H54 (cell line): ENCODE measurements around the gene EPC2.

ENCODE experiments used
- DNase-seq: peaks from one replicate; pipeline ENCODE4 v3.0.0; 2011; ENCODE audit warnings: low spot score, mixed read lengths; ENCODE audit not compliant: insufficient read length
- FAIRE-seq: peaks from 3 replicates; lab custom pipeline; 2011; peaks lifted over from hg19 to GRCh38; lab: Jason Lieb, UNC
- POLR2A ChIP-seq: IDR thresholded peaks from 2 replicates; pipeline ENCODE4 v1.6.1; 2011; ENCODE audit warnings: low read depth, mild to moderate bottlenecking, low read length

The EPC2 gene

DNA sequence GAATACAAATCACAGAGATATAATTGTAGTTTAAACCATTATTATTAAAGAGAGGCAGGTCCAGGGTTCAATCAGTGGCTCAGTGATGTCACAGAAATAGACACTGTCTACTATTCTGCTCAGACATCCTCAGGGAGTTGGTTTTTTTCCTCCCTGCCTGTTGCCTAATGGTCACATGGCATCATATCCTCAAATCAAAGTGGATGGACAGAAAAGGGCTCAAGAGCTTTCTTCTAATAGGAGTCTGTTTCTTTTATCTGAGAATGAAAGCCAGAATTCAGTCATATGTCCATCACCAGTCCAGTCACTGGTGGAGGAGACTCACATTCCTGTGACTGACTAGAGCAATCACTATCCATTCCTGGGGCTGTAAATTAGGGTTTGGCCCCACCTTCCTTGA is 27.9 kb upstream of the EPC2 start:
- TF ChIP-seq POLR2A = no peak
- no peak for FAIRE-seq
- DNase-seq = no peak

DNA sequence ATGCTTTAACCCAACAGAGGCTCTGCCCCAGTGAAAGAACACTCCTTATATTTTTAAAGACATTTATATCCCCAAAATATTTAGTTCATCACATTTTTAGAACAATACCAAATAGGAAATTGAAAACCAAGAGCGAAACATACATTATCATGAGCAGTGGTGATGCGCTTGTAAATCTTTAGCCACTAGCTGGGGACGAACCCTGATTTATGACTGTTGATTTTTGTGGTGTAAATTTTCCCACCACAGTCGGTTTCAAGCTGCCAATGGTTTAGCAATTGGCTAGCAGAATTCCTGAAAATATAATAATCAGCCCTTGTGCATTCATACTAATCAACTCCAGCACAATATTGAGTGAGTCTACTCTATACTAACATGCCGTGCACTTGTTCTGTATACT is 27.3 kb upstream of the EPC2 start:
- FAIRE-seq = no peak

DNA sequence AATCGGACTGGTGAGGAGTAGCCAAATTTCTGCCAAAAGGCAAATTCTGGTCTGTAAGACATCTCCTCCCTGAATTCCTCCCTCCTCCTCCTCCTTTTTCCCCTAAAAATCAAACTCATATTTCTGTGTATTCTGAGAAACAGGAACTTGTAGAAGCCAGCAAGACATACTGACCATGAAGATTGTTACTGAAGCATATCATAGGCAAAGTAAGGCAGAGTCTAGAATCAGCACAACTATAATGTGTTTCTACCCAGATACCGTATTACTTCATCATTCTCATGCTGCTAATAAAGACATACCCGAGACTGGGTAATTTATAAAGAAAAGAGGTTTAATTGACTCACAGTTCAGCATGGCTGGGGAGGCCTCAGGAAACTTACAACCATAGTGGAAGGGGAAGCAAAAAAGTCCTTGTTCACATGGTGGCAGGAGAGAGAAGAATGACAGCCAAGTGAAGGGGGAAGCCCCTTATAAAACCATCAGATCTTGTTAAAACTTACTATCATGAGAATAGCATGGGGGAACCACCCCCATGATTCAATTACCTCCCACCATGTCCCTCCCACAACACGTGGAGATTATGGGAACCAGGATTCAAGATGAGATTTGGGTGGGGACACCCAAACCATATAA is 24.9 kb upstream of the EPC2 start:
- no peak for TF ChIP-seq POLR2A
- DNase-seq (no peak), FAIRE-seq (no peak)

More for the DNA sequence above, 27.3 kb upstream of the EPC2 start:
- DNase-seq = no peak
- TF ChIP-seq POLR2A = no peak

DNA sequence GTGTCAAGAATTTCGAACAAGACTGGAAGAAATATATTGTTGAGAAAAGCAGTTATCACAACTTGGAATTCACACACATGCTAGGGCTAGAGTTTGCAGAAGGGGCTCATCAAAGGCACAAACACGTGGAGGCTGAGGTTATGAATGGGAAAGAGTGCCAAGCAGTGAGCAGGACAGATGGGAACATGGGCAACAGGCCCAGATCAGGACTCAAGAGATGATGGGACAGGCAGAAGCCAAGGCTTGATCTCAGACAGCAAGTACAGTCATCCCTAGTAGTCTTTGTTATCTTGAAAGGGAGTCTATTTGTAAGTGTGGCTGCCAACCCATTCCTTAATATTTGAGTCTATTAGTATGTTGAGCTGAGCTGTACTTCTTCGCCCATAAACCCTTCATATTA is 22.2 kb upstream of the EPC2 start:
- FAIRE-seq (no peak), DNase-seq (no peak)
- TF ChIP-seq POLR2A = no peak

DNA sequence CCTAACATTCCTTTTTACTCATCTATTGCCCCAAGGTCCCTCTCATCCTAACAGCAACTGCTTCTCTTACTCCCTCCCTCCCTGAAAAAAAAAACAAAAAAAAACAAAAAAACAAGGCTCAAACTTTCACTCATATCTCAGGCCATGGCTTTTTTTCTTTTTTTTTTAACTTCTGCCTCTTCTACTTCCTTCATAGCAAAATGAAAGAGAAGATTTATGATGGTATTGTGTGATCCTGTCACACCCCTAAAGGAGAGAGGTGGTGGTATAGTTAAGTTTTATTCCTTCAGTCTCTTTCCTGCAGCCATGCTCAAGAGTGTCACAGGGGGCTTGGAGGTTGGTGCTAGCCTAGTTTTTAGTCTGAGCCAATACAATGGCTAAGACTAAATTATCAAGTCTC is 21.5 kb upstream of the EPC2 start:
- DNase-seq = no peak
- FAIRE-seq = no peak
- no peak for TF ChIP-seq POLR2A

DNA sequence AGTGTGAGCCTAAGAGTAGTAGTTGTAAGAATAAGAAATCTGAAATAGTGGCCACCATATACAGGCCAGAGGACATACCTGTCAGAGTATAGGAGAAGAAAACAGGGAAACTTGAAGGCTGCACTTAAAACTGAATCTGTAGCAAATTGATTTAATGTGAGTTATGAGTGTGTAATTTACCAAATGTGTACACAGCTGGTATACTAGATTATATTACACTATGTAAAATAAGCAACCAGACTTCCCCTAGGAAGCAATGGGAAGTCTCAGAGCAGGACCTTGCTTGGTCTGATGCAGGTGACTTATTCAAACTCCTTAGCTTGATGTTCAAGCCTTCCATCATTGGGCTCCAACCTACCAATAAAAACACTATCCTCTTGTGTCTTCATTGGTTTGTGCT is 17.3 kb upstream of the EPC2 start:
- DNase-seq (no peak), FAIRE-seq (no peak)
- TF ChIP-seq POLR2A = no peak

DNA sequence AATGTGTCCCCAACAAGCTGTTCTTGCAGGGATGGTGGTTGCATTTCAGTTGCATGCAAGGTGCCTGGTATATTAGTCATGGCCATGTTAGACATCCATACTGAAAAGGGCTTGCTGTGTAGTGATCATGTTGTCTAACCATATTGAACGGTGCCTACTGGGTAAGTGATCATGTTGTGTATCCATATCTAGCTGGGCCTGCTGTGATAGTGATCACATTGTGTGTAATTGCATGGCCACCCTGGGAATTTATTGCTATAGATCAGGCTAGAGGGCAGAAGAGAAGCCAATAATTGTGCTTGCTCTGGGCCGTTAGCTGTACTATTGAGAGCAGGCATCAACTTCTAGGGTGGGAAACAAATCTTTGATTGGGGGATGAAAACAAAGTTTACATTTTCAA is 9.8 kb upstream of the EPC2 start:
- no peak for DNase-seq
- FAIRE-seq = no peak
- TF ChIP-seq POLR2A = no peak

DNA sequence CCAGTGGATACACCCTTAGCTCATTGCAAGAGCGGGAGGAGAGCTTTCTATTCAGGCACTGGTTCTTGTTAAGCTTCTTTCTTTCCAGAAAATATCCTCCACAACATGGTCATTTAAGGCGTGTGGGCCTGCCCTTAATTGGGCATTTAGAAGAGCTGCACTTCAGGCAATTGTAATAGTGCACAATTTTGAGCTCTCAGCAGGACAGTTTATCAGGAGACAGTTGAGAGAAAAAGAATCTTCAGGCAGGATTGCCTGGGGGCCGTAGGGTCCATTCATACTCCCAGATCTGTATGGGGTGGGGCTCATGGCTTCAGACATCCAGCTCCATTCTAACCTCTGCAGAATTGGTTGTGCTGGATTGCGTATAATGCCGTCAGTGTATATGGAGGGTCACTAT is 6.0 kb upstream of the EPC2 start:
- TF ChIP-seq POLR2A = no peak
- FAIRE-seq = no peak
- no peak for DNase-seq

DNA sequence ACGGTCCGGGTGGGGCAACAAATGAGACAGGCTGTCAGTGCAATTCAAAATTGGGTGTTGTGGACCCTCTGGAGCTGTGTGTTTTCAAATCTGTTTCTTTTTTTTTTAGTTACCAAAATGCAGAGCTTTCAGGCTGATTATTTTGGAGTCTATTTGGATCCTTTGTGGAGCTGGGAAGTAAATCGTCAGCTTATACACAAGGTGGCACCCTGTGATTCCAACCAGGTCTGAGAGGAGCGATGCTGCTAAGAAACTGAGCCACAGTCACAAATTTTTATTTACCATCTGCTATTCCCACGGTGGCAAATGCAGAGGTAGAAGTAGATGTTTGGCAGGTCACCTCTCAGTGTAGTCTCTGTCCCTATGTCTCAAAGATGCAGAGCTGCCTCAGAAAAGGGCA is 3.8 kb upstream of the EPC2 start:
- DNase-seq = no peak
- no peak for FAIRE-seq
- TF ChIP-seq POLR2A = no peak

DNA sequence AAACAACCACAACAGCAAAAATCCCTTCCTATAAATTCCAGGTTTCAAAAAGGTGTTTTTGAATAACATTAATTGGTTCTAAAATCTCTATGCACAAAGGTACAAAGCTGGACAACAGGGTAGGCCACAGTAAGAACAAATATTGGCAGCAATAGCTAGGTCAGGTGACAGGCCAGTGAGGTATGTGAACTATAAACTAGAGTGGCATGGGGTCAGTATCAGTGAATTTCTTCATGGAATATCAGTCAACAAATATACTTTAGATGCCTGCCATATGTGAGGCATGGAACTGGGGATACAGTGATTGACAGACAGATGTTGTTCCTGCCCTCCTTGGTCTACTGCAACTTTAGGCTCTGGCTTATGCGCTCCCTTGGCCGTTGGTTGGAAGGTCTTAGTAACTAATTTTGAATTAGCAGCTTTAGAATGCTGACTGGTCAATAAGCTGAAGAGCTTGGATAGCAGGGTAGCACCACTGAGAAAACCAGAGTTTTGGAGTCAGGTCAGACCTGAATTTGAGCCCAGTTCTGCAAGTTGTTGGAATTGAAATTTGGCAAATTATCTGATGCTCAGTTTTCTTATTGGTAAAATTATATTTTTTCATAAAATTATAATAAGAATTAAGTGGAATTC is 2.3 kb upstream of the EPC2 start:
- TF ChIP-seq POLR2A = no peak
- DNase-seq (no peak), FAIRE-seq (no peak)

DNA sequence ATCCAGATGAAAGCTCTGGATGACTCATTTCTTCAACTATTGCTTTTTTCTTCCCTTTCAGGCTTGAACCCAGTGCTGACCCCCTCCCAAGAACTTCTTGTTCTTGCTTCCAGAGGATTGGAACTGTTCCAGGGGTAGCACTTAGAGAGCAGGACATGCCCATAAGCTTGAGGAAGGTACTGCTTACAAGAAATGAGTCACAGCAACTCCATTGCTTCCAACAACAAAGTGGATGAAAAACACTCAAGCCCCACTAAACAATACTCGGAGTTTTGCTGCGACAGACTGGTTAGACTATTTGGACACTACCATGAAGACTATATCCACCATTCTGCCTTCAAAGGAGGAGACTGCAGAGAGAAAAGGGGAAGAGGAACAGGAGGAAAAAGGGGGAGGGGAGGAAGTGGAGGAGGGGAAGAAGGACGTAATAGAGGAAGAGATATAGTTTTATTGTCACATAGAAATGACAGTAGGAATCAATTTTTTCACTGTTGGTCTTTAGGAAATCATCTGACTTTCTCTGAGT is 1.6 kb upstream of the EPC2 start:
- no peak for TF ChIP-seq POLR2A
- DNase-seq (no peak), FAIRE-seq (no peak)

DNA sequence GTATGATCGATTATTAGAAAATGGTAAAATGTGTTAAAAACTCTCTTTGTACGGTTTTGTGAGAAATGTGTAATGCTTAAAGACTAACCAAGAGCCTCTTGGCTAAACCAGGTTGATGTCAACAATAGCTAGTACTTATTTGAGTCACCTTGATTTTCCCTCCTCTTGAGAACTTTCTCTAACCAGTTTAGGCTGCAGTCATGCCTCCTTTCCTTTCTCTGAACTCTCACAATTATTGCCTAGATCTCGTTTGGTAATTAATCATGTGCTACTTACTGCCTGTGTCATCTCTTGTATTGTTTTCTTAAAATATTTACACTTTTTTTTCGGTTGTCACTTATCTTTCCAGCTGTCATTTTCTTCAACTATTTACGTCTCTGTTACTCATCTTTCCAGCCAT is 1.1 kb upstream of the EPC2 start:
- no peak for FAIRE-seq
- no peak for TF ChIP-seq POLR2A
- no peak for DNase-seq

DNA sequence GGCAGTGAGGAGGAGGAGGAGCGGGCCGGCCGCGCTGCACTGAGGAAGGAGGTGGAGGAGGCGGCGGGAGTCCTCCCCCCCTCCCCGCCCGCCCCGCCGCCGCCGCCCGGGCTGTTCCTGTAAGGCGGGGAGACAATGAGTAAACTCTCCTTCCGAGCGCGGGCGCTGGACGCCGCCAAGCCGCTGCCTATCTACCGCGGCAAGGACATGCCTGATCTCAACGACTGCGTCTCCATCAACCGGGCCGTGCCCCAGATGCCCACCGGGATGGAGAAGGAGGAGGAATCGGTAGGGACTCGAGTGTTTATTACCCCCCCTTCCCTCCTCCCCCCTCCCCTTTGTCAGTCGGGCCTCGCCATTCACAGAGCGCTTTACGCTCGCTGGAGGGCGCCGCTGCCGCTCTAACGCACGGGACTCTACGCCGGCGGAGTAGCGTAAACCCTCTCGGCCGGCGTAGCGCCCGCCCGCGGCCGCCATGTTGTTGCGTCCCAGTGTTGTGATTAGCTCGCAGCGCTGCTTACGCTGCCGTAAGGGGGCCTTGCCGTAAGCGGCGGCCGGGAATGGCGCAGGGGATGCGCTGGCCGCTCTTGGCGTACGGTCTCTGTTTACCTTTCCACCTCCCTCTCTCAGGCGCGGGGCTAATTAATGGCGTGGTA is 460 bp downstream of the EPC2 start:
- peak; percentile 53 for DNase-seq
- peak; percentile 87 for FAIRE-seq
- TF ChIP-seq POLR2A = peak; percentile 19; the same call in 1 of the 2 replicates

DNA sequence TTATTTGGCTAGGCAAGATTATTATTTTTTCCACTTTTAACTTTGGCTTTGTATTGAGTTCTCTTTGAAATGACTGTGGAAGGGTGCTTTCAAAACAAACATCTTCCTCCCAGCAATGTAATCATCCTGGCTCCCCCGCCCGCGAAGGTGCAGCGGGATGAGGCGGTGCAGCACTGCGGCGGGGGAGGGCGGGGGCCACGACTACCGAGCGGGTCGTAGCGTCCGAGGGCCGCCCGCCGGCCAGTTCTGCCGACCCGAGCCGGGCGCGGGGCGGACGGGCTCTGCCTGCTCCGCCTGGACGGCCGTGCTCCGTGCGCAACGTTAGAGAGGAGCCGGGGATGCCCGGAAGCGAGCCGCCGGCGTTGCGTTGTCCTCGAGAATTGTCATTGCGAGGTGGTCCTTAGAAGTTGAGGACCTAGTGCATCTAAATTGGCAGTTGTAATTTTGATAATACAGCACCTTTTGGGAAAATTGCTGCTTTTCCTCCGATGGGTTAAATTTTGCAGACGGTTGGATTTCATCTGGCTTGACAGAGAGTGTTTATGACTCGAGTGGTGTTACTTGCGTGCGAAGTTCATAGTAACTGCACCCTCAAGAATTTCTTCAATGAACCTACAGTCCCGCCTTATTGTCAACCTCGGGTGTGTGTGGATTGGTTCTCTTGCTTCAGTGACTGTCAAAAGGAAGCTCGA is 1.1 kb downstream of the EPC2 start:
- DNase-seq = peak; percentile 46
- no peak for TF ChIP-seq POLR2A
- peak; percentile 99 for FAIRE-seq
